ENCODE measurements around the gene MT1F. TPM values are rescaled to one million over a fixed set of nuclear protein-coding genes. Genes with fewer than 3 reads are reported as not detected.
A peak's percentile ranks its signal among the peaks of the same experiment; 100 is the strongest.

Gene MT1F
- total RNA-seq, 4 donors from 2014 or later, result 3.2 TPM; not detected in 3

- ATAC-seq (no peak), DNase-seq (no peak)
- intact Hi-C loops (cut with DNase I; ENCODE audit: low total_unique reads), result no loop called here
- Histone ChIP-seq H3K27ac (no peak overlapping the region), H3K9me3 (no peaks in the 10 kb centered on the region), H3K27me3 (peaks cover 3 to 7% (median 6%) of the 10 kb centered on the region in 3 donors), H3K4me3 (peak overlapping the region in 1 of 4 donors; percentile 3), H3K36me3 (no peaks in the 10 kb centered on the region), H3K4me1 (peaks cover 8 to 16% of the 10 kb centered on the region in 2 donors)
- TF ChIP-seq POLR2A (IDR thresholded peaks at IDR 0.05), result no peak
- TF ChIP-seq, protein P1, sequence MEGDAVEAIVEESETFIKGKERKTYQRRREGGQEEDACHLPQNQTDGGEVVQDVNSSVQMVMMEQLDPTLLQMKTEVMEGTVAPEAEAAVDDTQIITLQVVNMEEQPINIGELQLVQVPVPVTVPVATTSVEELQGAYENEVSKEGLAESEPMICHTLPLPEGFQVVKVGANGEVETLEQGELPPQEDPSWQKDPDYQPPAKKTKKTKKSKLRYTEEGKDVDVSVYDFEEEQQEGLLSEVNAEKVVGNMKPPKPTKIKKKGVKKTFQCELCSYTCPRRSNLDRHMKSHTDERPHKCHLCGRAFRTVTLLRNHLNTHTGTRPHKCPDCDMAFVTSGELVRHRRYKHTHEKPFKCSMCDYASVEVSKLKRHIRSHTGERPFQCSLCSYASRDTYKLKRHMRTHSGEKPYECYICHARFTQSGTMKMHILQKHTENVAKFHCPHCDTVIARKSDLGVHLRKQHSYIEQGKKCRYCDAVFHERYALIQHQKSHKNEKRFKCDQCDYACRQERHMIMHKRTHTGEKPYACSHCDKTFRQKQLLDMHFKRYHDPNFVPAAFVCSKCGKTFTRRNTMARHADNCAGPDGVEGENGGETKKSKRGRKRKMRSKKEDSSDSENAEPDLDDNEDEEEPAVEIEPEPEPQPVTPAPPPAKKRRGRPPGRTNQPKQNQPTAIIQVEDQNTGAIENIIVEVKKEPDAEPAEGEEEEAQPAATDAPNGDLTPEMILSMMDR (IDR thresholded peaks at IDR 0.05 in 4 of 5, conservative IDR thresholded peaks at IDR 0.05 in 1 of 5), result no peak
- in situ Hi-C loops (cut with MboI; ENCODE audit: low sequenced_read_pairs in 4 of 4), result no loop called here
These were observed 22.3 kb upstream of the MT1F start for GRCh38 chr16:56635441-56635967.

DNA sequence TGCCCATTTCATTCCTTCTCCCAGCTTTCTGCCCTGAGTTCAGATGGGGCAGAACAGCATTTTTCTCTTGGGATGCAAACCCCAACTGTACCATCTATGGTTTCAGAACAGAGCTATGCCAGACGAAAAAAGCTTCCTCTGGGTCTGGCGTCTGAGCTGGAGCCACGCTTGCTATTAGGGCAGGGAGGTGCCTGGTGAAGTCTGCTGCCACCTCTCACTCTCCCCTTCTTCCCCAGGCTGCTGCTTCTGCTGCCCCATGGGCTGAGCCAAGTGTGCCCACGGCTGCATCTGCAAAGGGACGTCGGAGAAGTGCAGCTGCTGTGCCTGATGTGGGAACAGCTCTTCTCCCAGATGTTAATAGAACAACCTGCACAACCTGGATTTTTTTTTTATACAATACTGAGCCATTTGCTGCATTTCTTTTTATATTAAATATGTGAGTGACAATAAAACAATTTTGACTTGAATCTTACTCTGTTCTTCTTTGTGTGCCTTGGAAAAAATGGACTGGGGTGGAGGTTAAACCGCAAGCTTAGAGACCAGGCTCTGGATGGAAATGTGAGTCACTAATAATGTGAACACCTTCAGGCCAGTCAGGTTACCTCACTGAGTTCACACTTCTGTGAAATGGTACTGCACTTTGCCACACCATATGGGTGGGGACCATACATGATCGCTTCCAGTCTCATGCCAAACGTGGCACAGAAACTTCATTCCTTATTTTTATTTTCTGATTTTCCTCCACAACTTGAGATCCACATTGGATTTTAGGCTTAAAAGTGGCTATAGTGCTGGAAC is 20.9 kb upstream of the MT1F start:
- Histone ChIP-seq H3K27ac (no peak overlapping the region), H3K4me1 (peaks cover 5 to 12% of the 10 kb centered on the region in 2 donors), H3K4me3 (no peak overlapping the region), H3K36me3 (no peaks in the 10 kb centered on the region), H3K27me3 (peaks cover 3 to 7% (median 6%) of the 10 kb centered on the region in 3 donors), H3K9me3 (no peaks in the 10 kb centered on the region)
- in situ Hi-C loops (cut with MboI; ENCODE audit: low sequenced_read_pairs in 4 of 4) (no loop called here), intact Hi-C loops (cut with DNase I; ENCODE audit: low total_unique reads) (no loop called here)
- DNase-seq (no peak), ATAC-seq (no peak)
- TF ChIP-seq, protein P1 (IDR thresholded peaks at IDR 0.05 in 4 of 5, conservative IDR thresholded peaks at IDR 0.05 in 1 of 5), result no peak
- no peak for TF ChIP-seq POLR2A (IDR thresholded peaks at IDR 0.05)

- peak; percentile 66 to 76 for TF ChIP-seq POLR2A (IDR thresholded peaks at IDR 0.05)
- TF ChIP-seq, protein P1 (IDR thresholded peaks at IDR 0.05 in 4 of 5, conservative IDR thresholded peaks at IDR 0.05 in 1 of 5), result no peak
- in situ Hi-C loops (cut with MboI; ENCODE audit: low sequenced_read_pairs in 4 of 4) (no loop called here), intact Hi-C loops (cut with DNase I; ENCODE audit: low total_unique reads) (no loop called here)
- Histone ChIP-seq H3K27ac (peak within 1 kb of the TSS; percentile 57 to 77 (median 74)), H3K4me3 (peak within 1 kb of the TSS; percentile 50 to 76 (median 62)), H3K36me3 (no peaks in the 10 kb centered on the region), H3K4me1 (peaks cover 5 to 10% of the 10 kb centered on the region in 2 donors), H3K9me3 (no peaks in the 10 kb centered on the region), H3K27me3 (peaks cover 3 to 7% (median 6%) of the 10 kb centered on the region in 3 donors)
- ATAC-seq (peak; percentile 75), DNase-seq (peak; percentile 63 to 68)
These were observed 19.7 kb upstream of the MT1F start, which contains the start of gene MT1A for GRCh38 chr16:56637814-56638750. MT1A (plus strand) TSS chr16:56638666; CDS start chr16:56638739, 73 bp downstream.

DNA sequence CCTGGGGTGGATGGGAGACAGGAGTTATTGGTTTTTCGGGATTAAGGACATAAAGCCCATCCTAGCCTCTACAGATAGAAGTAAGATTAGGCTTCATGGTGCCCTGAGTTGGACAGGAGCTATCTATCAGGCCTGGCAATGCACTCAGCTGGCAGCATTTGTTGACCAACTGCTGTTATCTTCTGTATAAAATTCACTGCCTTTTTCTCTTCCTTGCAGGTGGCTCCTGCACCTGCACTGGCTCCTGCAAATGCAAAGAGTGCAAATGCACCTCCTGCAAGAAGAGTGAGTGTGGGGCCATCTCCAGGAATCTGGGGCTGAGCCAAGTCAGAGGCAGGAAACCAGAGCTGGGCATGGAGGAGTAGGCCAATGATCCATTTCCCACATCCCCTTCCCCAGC is 18.7 kb upstream of the MT1F start:
- no peaks in the 10 kb centered on the region for H3K9me3 ChIP-seq
- peak overlapping the region; percentile 35 to 77 (median 66) for H3K27ac ChIP-seq
- intact Hi-C loops (cut with DNase I; ENCODE audit: low total_unique reads) (no loop called here), in situ Hi-C loops (cut with MboI; ENCODE audit: low sequenced_read_pairs in 4 of 4) (no loop called here)
- no peak for TF ChIP-seq POLR2A (IDR thresholded peaks at IDR 0.05)
- TF ChIP-seq, protein P1 (IDR thresholded peaks at IDR 0.05 in 4 of 5, conservative IDR thresholded peaks at IDR 0.05 in 1 of 5), result no peak
- ATAC-seq (no peak), DNase-seq (no peak)
- H3K36me3 ChIP-seq, result no peaks in the 10 kb centered on the region
- H3K4me1 ChIP-seq, result peaks cover 5 to 20% of the 10 kb centered on the region in 2 donors
- peak overlapping the region in 2 of 4 donors; percentile 50 to 60 for H3K4me3 ChIP-seq
- H3K27me3 ChIP-seq, result peaks cover 3 to 7% (median 6%) of the 10 kb centered on the region in 3 donors

All from gastrocnemius medialis (tissue), 4 donors.